ENCODE data around the gene BUD23. TPM values are rescaled to one million over a fixed set of nuclear protein-coding genes. Genes with fewer than 3 reads are reported as not detected.

Gene BUD23
- total RNA-seq, 1 experiment from 2014 or later: 168 TPM

GRCh38 chr7:73667344-73668102, 15.9 kb upstream of the BUD23 start, which contains the start of gene VPS37D (continued):
- TF ChIP-seq CTCF (IDR thresholded peaks at IDR 0.05 in 2 of 3, conservative IDR thresholded peaks at IDR 0.05 in 1 of 3; ENCODE audit: borderline replicate concordance in 1 of 3, insufficient read depth in 1 of 3, low read depth in 2 of 3, low read length in 2 of 3): peak; percentile 57 to 68 (median 61); a peak in 5 of 6 replicates
- no peak for TF ChIP-seq ZNF274 (IDR thresholded peaks at IDR 0.05; ENCODE audit: low read depth, low read length)
- no peak for TF ChIP-seq ATF3 (IDR thresholded peaks at IDR 0.05)
- TF ChIP-seq TCF7L2 (IDR thresholded peaks at IDR 0.05; ENCODE audit: borderline replicate concordance, extremely low read depth, insufficient read depth, insufficient read length): peak; percentile 40

- DNase-seq (ENCODE audit: low read depth, low spot score) (no peak), ATAC-seq (no peak)
- Histone ChIP-seq H3K9ac (ENCODE audit: low read length) (peak overlapping the region; percentile 72), H3K79me2 (ENCODE audit: insufficient read depth, low read length) (no peaks in the 10 kb centered on the region), H3K4me3 (replicated peaks in 1 of 2; ENCODE audit: low read depth in 1 of 2, low read length in 2 of 2) (peak overlapping the region; percentile 68 to 69), H3K4me2 (ENCODE audit: low read length) (peak overlapping the region; percentile 95), H3K9me3 (ENCODE audit: control insufficient read depth in 1 of 2, insufficient read depth in 1 of 2, low read depth in 1 of 2, low read length in 2 of 2) (peaks cover 0 to 3% of the 10 kb centered on the region in 2 experiments; a peak in 1 of 4 replicates), H3K27ac (ENCODE audit: low read depth, low read length) (peak overlapping the region; percentile 66; the same call in 1 of the 2 replicates), H3K9me2 (ENCODE audit: insufficient read depth) (no peaks in the 10 kb centered on the region), H3K4me1 (ENCODE audit: control insufficient read depth in 1 of 2, insufficient read depth in 2 of 2, low read length in 2 of 2) (peaks cover 33 to 46% of the 10 kb centered on the region in 2 experiments), H2AFZ (ENCODE audit: low read depth, low read length, poor library complexity, severe bottlenecking) (no peak overlapping the region), H3K36me3 (ENCODE audit: control insufficient read depth in 1 of 2, insufficient read depth in 2 of 2, low read length in 2 of 2) (peaks cover 0 to 5% of the 10 kb centered on the region in 2 experiments; a peak in 1 of 4 replicates), H4K20me1 (ENCODE audit: insufficient read depth) (no peaks in the 10 kb centered on the region), H3K27me3 (ENCODE audit: insufficient read depth, low read length) (no peaks in the 10 kb centered on the region)
- no peak for TF ChIP-seq ZBTB33 (IDR thresholded peaks at IDR 0.05; ENCODE audit: extremely low read depth, insufficient replicate concordance, low read length)
- TF ChIP-seq ZFX (IDR thresholded peaks at IDR 0.05): 0 out of 2 replicates have a peak, but pooled peaks have one; percentile 60
- TF ChIP-seq POLR2A (IDR thresholded peaks at IDR 0.05; ENCODE audit: borderline replicate concordance, extremely low read depth, insufficient read depth, insufficient read length): no peak
- no TSS peak for BruUV-seq (replicated peaks)
- intact Hi-C loops (cut with micrococcal nuclease): loop anchor here (2.0 to 10.0 kb wide), 2 partner anchors 43 to 57 kb away; partner anchors contain the start of gene MLXIPL
- ChIA-PET RAD21 (ENCODE audit: low non-redundant PET in 1 of 2, low total read pairs in 2 of 2, uncharacterized antibody in 2 of 2, unreplicated experiment in 2 of 2) (interaction anchor here in 1 of 2 experiments (0.6 to 1.0 kb wide), 2 partner anchors 59 to 61 kb away, joined by 3 read pairs; no protein-coding TSS in a partner anchor), CTCF (interaction anchor here (1.2 to 2.2 kb wide), 4 partner anchors 15 to 62 kb away, joined by 3 to 8 read pairs (median 3); no protein-coding TSS in a partner anchor), POLR2A (interaction anchor here (1.2 to 1.4 kb wide), 2 partner anchors 10 to 32 kb away, joined by 3 read pairs; no protein-coding TSS in a partner anchor)
These were observed 15.1 kb upstream of the BUD23 start for GRCh38 chr7:73668103-73668885.
